ENCODE results near the gene CYB561D2.

The CYB561D2 gene

GRCh38 chr3:50326182-50326541 lies 24.5 kb upstream of the CYB561D2 start:
- no peak overlapping the region for H3K27ac ChIP-seq
- H2AFZ ChIP-seq = no peak overlapping the region
- no peak overlapping the region for H3K9ac ChIP-seq
- peaks cover 12% of the 10 kb centered on the region for H3K79me2 ChIP-seq
- no peak overlapping the region for H3K4me2 ChIP-seq (ENCODE audit: low read length)
- no peak for TF ChIP-seq CTCF (IDR thresholded peaks at IDR 0.05)
- no peaks in the 10 kb centered on the region for H3K27me3 ChIP-seq (ENCODE audit: control insufficient read depth, insufficient read depth, low read length)
- no peaks in the 10 kb centered on the region for H3K36me3 ChIP-seq (ENCODE audit: control insufficient read depth, insufficient read depth, low read length)
- no peaks in the 10 kb centered on the region for H3K9me3 ChIP-seq (ENCODE audit: control insufficient read depth, low read length)
- peaks cover 21% of the 10 kb centered on the region for H3K4me1 ChIP-seq
- no peak overlapping the region for H3K4me3 ChIP-seq (ENCODE audit: low read depth, low read length)

GRCh38 chr3:50327129-50327528 lies 23.5 kb upstream of the CYB561D2 start:
- Histone ChIP-seq H3K36me3 (ENCODE audit: control insufficient read depth, insufficient read depth, low read length) (no peaks in the 10 kb centered on the region), H3K79me2 (peaks cover 12% of the 10 kb centered on the region), H3K9ac (peak overlapping the region; percentile 95), H3K27me3 (ENCODE audit: control insufficient read depth, insufficient read depth, low read length) (no peaks in the 10 kb centered on the region), H3K4me3 (ENCODE audit: low read depth, low read length) (peak overlapping the region; percentile 84), H3K27ac (no peak overlapping the region), H3K4me1 (peaks cover 16% of the 10 kb centered on the region), H2AFZ (no peak overlapping the region), H3K9me3 (ENCODE audit: control insufficient read depth, low read length) (no peaks in the 10 kb centered on the region), H3K4me2 (ENCODE audit: low read length) (peak overlapping the region; percentile 90)
- no peak for TF ChIP-seq CTCF (IDR thresholded peaks at IDR 0.05)

- H3K9me3 ChIP-seq (ENCODE audit: control insufficient read depth, low read length) = no peaks in the 10 kb centered on the region
- peaks cover 12% of the 10 kb centered on the region for H3K79me2 ChIP-seq
- peak within 1 kb of the TSS; percentile 90 for H3K4me2 ChIP-seq (ENCODE audit: low read length)
- no peak for TF ChIP-seq CTCF (IDR thresholded peaks at IDR 0.05)
- no peaks in the 10 kb centered on the region for H3K27me3 ChIP-seq (ENCODE audit: control insufficient read depth, insufficient read depth, low read length)
- peak within 1 kb of the TSS; percentile 87 for H2AFZ ChIP-seq
- H3K4me3 ChIP-seq (ENCODE audit: low read depth, low read length) = peak within 1 kb of the TSS; percentile 84
- H3K4me1 ChIP-seq = peaks cover 15% of the 10 kb centered on the region
- H3K27ac ChIP-seq = peak within 1 kb of the TSS; percentile 75
- peak within 1 kb of the TSS; percentile 95 for H3K9ac ChIP-seq
- H3K36me3 ChIP-seq (ENCODE audit: control insufficient read depth, insufficient read depth, low read length) = no peaks in the 10 kb centered on the region
Measured at GRCh38 chr3:50327943-50328691, 22.5 kb upstream of the CYB561D2 start, which contains the start of gene TUSC2. Gene TUSC2 (minus strand): TSS chr3:50328223. CDS start chr3:50328099, 124 bp downstream.

- no peaks in the 10 kb centered on the region for H3K36me3 ChIP-seq (ENCODE audit: control insufficient read depth, insufficient read depth, low read length)
- H3K4me3 ChIP-seq (ENCODE audit: low read depth, low read length) = no peak overlapping the region
- TF ChIP-seq CTCF (IDR thresholded peaks at IDR 0.05) = no peak
- H2AFZ ChIP-seq = no peak overlapping the region
- no peaks in the 10 kb centered on the region for H3K9me3 ChIP-seq (ENCODE audit: control insufficient read depth, low read length)
- H3K9ac ChIP-seq = no peak overlapping the region
- peaks cover 8% of the 10 kb centered on the region for H3K4me1 ChIP-seq
- H3K27me3 ChIP-seq (ENCODE audit: control insufficient read depth, insufficient read depth, low read length) = no peaks in the 10 kb centered on the region
- no peak overlapping the region for H3K4me2 ChIP-seq (ENCODE audit: low read length)
- no peak overlapping the region for H3K27ac ChIP-seq
- peaks cover 12% of the 10 kb centered on the region for H3K79me2 ChIP-seq
Measured at GRCh38 chr3:50330330-50330729, 20.3 kb upstream of the CYB561D2 start.
